Posterior vena cava (tissue), 2 donors: ENCODE results near the gene KPNA1. TPM values are rescaled to one million over a fixed set of nuclear protein-coding genes. Genes with fewer than 3 reads are reported as not detected.
A peak's percentile ranks its signal among the peaks of the same experiment; 100 is the strongest.

ENCODE experiments used
- DNase-seq: peaks from one replicate; pipeline ENCODE4 v3.0.0-alpha.2; 2020; ENCODE audit warnings: low spot score
- intact Hi-C, 2 donors: fragments of 100-400 bp; cut with DNase I; formaldehyde crosslinking; loops; one replicate each; pipeline versions ENCODE4 v1.14.1 to v1.14.2; 2022 to 2023
- total RNA-seq, 2 donors: library from RNA; stranded (reverse); fragmentation: NEBNext Ultra II Directional; extraction: Animal tissue kit (Norgen Biotek cat#: 25700); gene quantifications; one replicate each; pipeline ENCODE4 v1.2.1, GENCODE V29; 2021
- donor health status: DM: yes; HTN: yes; CAD: no.
- donor health status: DM: yes; HTN: yes; CAD: no.

The KPNA1 gene
- total RNA-seq, 2 donors from 2014 or later, result 62.4 to 80.3 TPM

GRCh38 chr3:122396511-122396910 lies 118.2 kb downstream of the KPNA1 start:
- no peak for DNase-seq
- intact Hi-C loops, result loop anchor here in 1 of 2 donors (10.0 kb wide), 1 partner anchor 288 kb away; the partner anchor contains the start of gene PARP14

GRCh38 chr3:122395582-122395981 lies 119.2 kb downstream of the KPNA1 start:
- intact Hi-C loops, result loop anchor here in 1 of 2 donors (10.0 kb wide), 1 partner anchor 289 kb away; the partner anchor contains the start of gene PARP14
- DNase-seq, result no peak

GRCh38 chr3:122394173-122394572 lies 120.6 kb downstream of the KPNA1 start:
- DNase-seq, result no peak
- intact Hi-C loops, result loop anchor here in 1 of 2 donors (10.0 kb wide), 1 partner anchor 291 kb away; the partner anchor contains the start of gene PARP14

GRCh38 chr3:122392868-122393844 lies 121.6 kb downstream of the KPNA1 start:
- intact Hi-C loops, result loop anchor here in 1 of 2 donors (10.0 kb wide), 1 partner anchor 292 kb away; the partner anchor contains the start of gene PARP14
- DNase-seq, result no peak

GRCh38 chr3:122391681-122392446 lies 122.9 kb downstream of the KPNA1 start:
- intact Hi-C loops, result loop anchor here in 1 of 2 donors (10.0 kb wide), 1 partner anchor 293 kb away; the partner anchor contains the start of gene PARP14
- no peak for DNase-seq

- no peak for DNase-seq
- intact Hi-C loops, result loop anchor here in 1 of 2 donors (10.0 kb wide), 1 partner anchor 294 kb away; the partner anchor contains the start of gene PARP14
These were observed 124.1 kb downstream of the KPNA1 start for GRCh38 chr3:122390665-122391064.

- intact Hi-C loops, result loop anchor here in 1 of 2 donors (10.0 kb wide), 1 partner anchor 295 kb away; the partner anchor contains the start of gene PARP14
- DNase-seq, result no peak
These were observed 124.8 kb downstream of the KPNA1 start for GRCh38 chr3:122389892-122390291.

GRCh38 chr3:122389197-122389596 lies 125.5 kb downstream of the KPNA1 start:
- DNase-seq, result no peak
- intact Hi-C loops, result no loop called here

- intact Hi-C loops, result no loop called here
- no peak for DNase-seq
These were observed 127.0 kb downstream of the KPNA1 start for GRCh38 chr3:122387709-122388108.

GRCh38 chr3:122383771-122384697 lies 130.7 kb downstream of the KPNA1 start, which contains the start of gene FAM162A:
Gene FAM162A, plus strand, starts transcription at chr3:122384182. Its CDS starts 84 bp downstream, at chr3:122384266.
- peak; percentile 98 for DNase-seq
- intact Hi-C loops, result no loop called here

GRCh38 chr3:122382888-122383666 lies 131.7 kb downstream of the KPNA1 start, which contains the start of gene MIX23:
Gene MIX23, minus strand, starts transcription at chr3:122383231. Its CDS starts 7 bp downstream, at chr3:122383224.
- DNase-seq, result peak; percentile 95
- intact Hi-C loops, result no loop called here

- intact Hi-C loops, result no loop called here
- no peak for DNase-seq
These were observed 136.8 kb downstream of the KPNA1 start for GRCh38 chr3:122377975-122378374.

- intact Hi-C loops, result no loop called here
- no peak for DNase-seq
These were observed 140.7 kb downstream of the KPNA1 start for GRCh38 chr3:122374034-122374433.

Other genes starting within 250 kb of the KPNA1 start
- gene CSTA, start 189.7 kb downstream of the KPNA1 start, total RNA-seq, result 1 to 10 TPM; 3.5 to 9.7 TPM
- gene MIX23, start 131.7 kb downstream of the KPNA1 start, total RNA-seq, result 10 to 100 TPM; 13.8 to 16.3 TPM
- 10 to 100 TPM; 31.5 to 36.9 TPM for gene FAM162A, start 130.8 kb downstream of the KPNA1 start, total RNA-seq
- 1 to 10 TPM; 4.0 to 4.9 TPM for gene WDR5B, start 98.9 kb downstream of the KPNA1 start, total RNA-seq
- 10 to 100 TPM; 29.8 to 31.9 TPM for gene PARP9, start 49.4 kb upstream of the KPNA1 start, total RNA-seq
- 10 to 100 TPM; 22.8 to 32.0 TPM for gene DTX3L, start 49.4 kb upstream of the KPNA1 start, total RNA-seq
- 1 to 10 TPM; 2.5 to 3.5 TPM for gene PARP15, start 62.7 kb upstream of the KPNA1 start, total RNA-seq
- 10 to 100 TPM; 41.4 to 47.6 TPM for gene PARP14, start 165.9 kb upstream of the KPNA1 start, total RNA-seq